RWPE2 (cell line): Measurements from ENCODE around the gene AQP12A.

Experiments
- ATAC-seq: fragments of 200-7000 bp; cut with Tn5 transposase; 3 replicates; pipeline ENCODE4 v1.9.1; 2021; ENCODE audit warnings: low read depth
- DNase-seq: peaks from one replicate; pipeline ENCODE4 v3.0.0-alpha.2; 2020; ENCODE audit warnings: low spot score
- H3K27ac ChIP-seq: fragments of 450-650 bp; 2 replicates; pipeline ENCODE4 v1.5.1; 2017; ENCODE audit warnings: mild to moderate bottlenecking; ENCODE audit not compliant: poor library complexity, severe bottlenecking
- H3K27me3 ChIP-seq: fragments of 250-450 bp; sonication (Bioruptor Pico); 2 replicates; pipeline ENCODE4 v1.5.1; 2021; ENCODE audit warnings: mild to moderate bottlenecking, moderate library complexity; ENCODE audit not compliant: insufficient read depth, poor library complexity, severe bottlenecking
- H3K36me3 ChIP-seq: fragments of 250-450 bp; sonication (Bioruptor Pico); 2 replicates; pipeline ENCODE4 v1.5.1; 2020; ENCODE audit warnings: low read depth, mild to moderate bottlenecking, moderate library complexity
- H3K4me1 ChIP-seq: fragments of 250-450 bp; sonication (Bioruptor Pico); 2 replicates; pipeline ENCODE4 v1.5.1; 2021; ENCODE audit warnings: mild to moderate bottlenecking, moderate library complexity; ENCODE audit not compliant: insufficient read depth, poor library complexity, severe bottlenecking
- H3K4me3 ChIP-seq: fragments of 250-450 bp; sonication (Bioruptor Pico); 2 replicates; pipeline ENCODE4 v1.5.1; 2021; ENCODE audit warnings: mild to moderate bottlenecking, moderate library complexity; ENCODE audit not compliant: severe bottlenecking
- H3K9me3 ChIP-seq: fragments of 250-450 bp; sonication (Bioruptor Pico); 2 replicates; pipeline ENCODE4 v1.5.1; 2021; ENCODE audit warnings: mild to moderate bottlenecking, moderate library complexity; ENCODE audit not compliant: severe bottlenecking
- TF ChIP-seq, protein P1 (sequence below): fragments of 450-650 bp; IDR thresholded peaks from one replicate; pipeline ENCODE4 v1.5.1; 2017; ENCODE audit warnings: mild to moderate bottlenecking, moderate library complexity; ENCODE audit not compliant: poor library complexity, severe bottlenecking

AQP12A gene

DNA sequence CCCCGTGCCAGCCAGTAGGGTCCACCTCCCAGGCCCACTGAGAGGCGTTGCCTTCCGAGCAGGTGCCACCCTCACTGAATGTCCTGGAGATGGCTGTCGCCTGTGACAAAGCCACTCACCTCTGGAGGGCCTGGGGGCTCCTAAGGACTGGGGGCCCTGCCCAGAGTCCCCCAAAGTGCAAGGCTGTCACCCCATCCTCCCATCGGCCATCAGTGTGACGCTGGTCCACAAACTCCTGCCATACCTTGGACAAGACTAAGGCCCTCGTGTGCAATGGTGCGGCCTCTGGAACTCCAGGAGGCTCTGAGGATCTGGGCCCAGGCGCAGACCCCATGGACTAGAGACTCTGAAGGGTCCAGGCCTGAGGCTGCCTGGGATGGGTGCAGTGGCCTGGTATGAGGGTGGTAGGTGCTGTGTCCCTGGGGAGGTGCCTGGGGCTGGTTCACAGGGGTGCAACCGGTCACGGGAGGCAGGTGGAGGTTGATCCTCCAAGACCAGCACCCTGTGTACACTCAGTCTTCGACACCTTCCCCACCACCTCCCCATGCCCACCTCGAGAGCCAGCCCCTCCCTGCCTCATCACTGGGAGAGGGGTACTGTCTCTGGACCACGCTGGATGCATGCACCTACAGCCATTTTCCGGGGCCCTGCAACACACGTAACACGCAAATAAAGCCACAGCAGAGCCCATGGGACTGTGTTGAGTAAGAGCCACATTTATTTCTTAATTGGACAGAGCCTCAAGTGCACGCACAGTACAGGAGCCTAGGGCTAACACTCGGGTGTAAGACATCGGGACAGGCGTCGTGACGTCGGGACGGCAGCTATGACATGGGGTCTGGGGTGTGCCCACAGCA is 21.6 kb downstream of the AQP12A start:
- TF ChIP-seq, protein P1, sequence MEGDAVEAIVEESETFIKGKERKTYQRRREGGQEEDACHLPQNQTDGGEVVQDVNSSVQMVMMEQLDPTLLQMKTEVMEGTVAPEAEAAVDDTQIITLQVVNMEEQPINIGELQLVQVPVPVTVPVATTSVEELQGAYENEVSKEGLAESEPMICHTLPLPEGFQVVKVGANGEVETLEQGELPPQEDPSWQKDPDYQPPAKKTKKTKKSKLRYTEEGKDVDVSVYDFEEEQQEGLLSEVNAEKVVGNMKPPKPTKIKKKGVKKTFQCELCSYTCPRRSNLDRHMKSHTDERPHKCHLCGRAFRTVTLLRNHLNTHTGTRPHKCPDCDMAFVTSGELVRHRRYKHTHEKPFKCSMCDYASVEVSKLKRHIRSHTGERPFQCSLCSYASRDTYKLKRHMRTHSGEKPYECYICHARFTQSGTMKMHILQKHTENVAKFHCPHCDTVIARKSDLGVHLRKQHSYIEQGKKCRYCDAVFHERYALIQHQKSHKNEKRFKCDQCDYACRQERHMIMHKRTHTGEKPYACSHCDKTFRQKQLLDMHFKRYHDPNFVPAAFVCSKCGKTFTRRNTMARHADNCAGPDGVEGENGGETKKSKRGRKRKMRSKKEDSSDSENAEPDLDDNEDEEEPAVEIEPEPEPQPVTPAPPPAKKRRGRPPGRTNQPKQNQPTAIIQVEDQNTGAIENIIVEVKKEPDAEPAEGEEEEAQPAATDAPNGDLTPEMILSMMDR: no peak

GRCh38 chr2:240713928-240714746 is 22.5 kb downstream of the AQP12A start:
- TF ChIP-seq, protein P1: no peak
- no peaks in the 10 kb centered on the region for H3K36me3 ChIP-seq
- H3K4me3 ChIP-seq: no peak overlapping the region
- H3K27me3 ChIP-seq: peaks cover 3% of the 10 kb centered on the region
- DNase-seq: no peak
- no peaks in the 10 kb centered on the region for H3K4me1 ChIP-seq
- no peaks in the 10 kb centered on the region for H3K9me3 ChIP-seq
- no peak overlapping the region for H3K27ac ChIP-seq
- no peak for ATAC-seq

More for the DNA sequence above, 21.6 kb downstream of the AQP12A start:
- Histone ChIP-seq H3K27me3 (peaks cover 11% of the 10 kb centered on the region), H3K27ac (no peak overlapping the region), H3K9me3 (no peaks in the 10 kb centered on the region), H3K4me1 (no peaks in the 10 kb centered on the region), H3K36me3 (no peaks in the 10 kb centered on the region), H3K4me3 (no peak overlapping the region)
- DNase-seq (no peak), ATAC-seq (no peak)

DNA sequence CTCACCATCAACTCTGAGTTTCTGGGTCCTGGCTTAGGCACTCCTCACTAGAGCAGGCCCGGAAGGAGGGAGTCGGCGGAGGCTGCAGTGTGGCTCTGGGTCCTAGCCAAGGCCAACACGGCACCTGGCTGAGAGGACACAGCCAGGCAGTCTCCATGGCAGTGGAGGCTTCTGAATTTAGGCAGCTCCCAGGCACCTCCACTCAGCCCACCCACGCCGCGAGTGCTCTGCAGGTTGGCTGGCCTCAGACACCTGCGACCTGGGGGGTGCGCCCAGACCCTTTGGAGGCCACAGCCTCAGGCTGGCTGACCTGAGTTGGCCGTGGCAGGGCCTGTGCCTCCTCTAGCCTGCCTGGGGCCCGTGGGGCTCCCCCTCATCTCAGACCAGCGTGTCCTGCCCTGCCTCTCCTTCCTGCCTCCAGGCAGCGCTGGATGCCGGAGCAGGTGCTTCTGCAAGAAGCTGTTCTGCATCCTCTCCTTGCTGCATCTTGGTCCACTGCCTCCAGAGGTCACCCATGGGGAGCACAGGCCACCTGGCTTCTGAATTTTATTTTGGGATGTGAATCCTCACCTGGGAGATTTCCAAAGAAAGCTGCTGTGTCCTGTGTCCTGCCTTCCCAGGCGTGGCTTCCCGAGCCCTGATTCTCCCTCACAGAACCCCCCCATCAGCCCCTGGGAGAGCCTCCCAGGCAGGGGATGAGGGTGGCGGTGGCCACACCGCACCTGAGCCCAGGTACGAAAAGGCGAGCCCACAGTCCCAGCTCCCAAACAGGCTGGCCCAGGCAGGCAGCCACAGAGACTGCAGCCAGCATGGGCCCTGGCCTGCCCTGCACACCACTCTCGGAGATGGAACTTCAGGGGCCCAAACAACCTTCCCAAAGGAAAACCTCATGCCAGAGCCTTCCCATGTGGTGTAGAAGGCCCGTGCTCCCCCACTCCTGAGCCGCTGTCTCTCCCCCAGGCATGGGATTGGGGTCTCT is 23.4 kb downstream of the AQP12A start:
- no peak overlapping the region for H3K4me3 ChIP-seq
- no peaks in the 10 kb centered on the region for H3K9me3 ChIP-seq
- H3K4me1 ChIP-seq: no peaks in the 10 kb centered on the region
- no peaks in the 10 kb centered on the region for H3K27me3 ChIP-seq
- H3K36me3 ChIP-seq: no peaks in the 10 kb centered on the region
- TF ChIP-seq, protein P1: no peak
- no peak overlapping the region for H3K27ac ChIP-seq
- no peak for ATAC-seq
- DNase-seq: no peak

DNA sequence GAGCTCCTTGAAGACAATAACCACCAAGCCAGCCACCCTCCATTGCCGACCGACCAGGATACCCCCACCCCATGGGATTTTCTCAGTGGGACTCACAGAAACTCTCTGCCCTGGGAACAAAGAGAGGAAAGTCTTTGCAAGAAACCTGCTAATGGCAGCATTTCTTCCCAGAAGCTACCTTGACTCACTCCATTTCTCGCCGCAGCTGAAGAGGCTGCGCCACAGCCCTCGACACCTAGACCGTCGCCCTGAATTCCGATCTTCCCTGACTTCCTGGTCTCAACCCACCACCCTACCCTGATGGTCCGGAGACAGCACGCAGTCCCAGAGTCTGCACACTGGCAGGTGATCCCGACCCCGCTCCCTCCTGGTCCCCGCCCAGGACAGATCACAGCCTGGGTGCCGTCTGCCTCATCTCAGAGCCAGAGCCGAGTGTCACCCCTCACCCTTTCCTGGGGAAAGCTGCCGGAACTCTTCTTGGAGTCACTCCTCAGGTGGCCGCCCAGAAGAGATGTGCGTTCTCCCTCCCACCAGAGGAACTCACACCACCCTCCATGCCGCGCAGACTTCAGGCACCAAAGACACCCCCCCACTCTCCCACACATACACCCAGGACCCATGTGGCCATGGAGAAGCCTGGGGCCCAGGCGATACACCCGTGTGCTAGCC is 24.6 kb downstream of the AQP12A start:
- ATAC-seq: no peak
- H3K27me3 ChIP-seq: no peaks in the 10 kb centered on the region
- DNase-seq: no peak
- no peaks in the 10 kb centered on the region for H3K36me3 ChIP-seq
- H3K9me3 ChIP-seq: no peaks in the 10 kb centered on the region
- H3K27ac ChIP-seq: no peak overlapping the region
- TF ChIP-seq, protein P1: no peak
- H3K4me3 ChIP-seq: no peak overlapping the region
- H3K4me1 ChIP-seq: no peaks in the 10 kb centered on the region
